Keratinocyte (primary cell): ENCODE results near the gene KCNH1. TPM values are rescaled to one million over a fixed set of nuclear protein-coding genes. Genes with fewer than 3 reads are reported as not detected.

Experiments used
- DNase-seq: peaks from one replicate; pipeline ENCODE4 v3.0.0-alpha.2; 2011; ENCODE audit warnings: low read depth, missing footprints, low spot score
- FAIRE-seq: peaks from 2 replicates; lab custom pipeline; 2011; peaks lifted over from hg19 to GRCh38; lab: Jason Lieb, UNC
- H2AFZ ChIP-seq: 2 replicates; pipeline ENCODE4 v1.6.0; 2012; ENCODE audit warnings: low read length, control low read depth, inconsistent platforms; ENCODE audit not compliant: control insufficient read depth
- H3K27ac ChIP-seq: 2 replicates; pipeline ENCODE4 v1.5.1; 2011; ENCODE audit warnings: low read length; ENCODE audit not compliant: control insufficient read depth, insufficient read depth
- H3K27me3 ChIP-seq: 3 replicates; pipeline ENCODE4 v1.6.0; 2011; ENCODE audit warnings: low read length; ENCODE audit not compliant: control insufficient read depth, insufficient read depth; ENCODE audit errors: extremely low read depth
- H3K36me3 ChIP-seq, 2 experiments: 2 replicates in 1 of 2; 3 replicates in 1 of 2; pipeline ENCODE4 v1.5.1; 2011; ENCODE audit warnings: low read length in 2 of 2, mild to moderate bottlenecking in 1 of 2; ENCODE audit not compliant: control insufficient read depth in 2 of 2, insufficient read depth in 2 of 2; ENCODE audit errors: extremely low read depth in 1 of 2
- H3K4me1 ChIP-seq: 3 replicates; pipeline ENCODE4 v1.5.1; 2011; ENCODE audit warnings: low read length; ENCODE audit not compliant: control insufficient read depth, insufficient read depth; ENCODE audit errors: extremely low read depth
- H3K4me2 ChIP-seq: 3 replicates; pipeline ENCODE4 v1.6.0; 2011; ENCODE audit warnings: low read depth, low read length; ENCODE audit not compliant: control insufficient read depth, insufficient read depth; ENCODE audit errors: extremely low read depth
- H3K4me3 ChIP-seq, 3 experiments: fragments of 200-600 bp in 1 of 3; sonication (generic) in 1 of 3; 2 replicates in 2 of 3; 3 replicates in 1 of 3; pipeline ENCODE4 v1.5.1; 2011 to 2016; ENCODE audit warnings: low read length in 3 of 3, mild to moderate bottlenecking in 3 of 3, control low read depth in 2 of 3, inconsistent platforms in 1 of 3, low read depth in 1 of 3, mixed read lengths in 1 of 3, mixed run types in 1 of 3, moderate library complexity in 1 of 3; ENCODE audit not compliant: control insufficient read depth in 2 of 3, insufficient read depth in 2 of 3; ENCODE audit errors: extremely low read depth in 1 of 3
- H3K79me2 ChIP-seq: 2 replicates; pipeline ENCODE4 v1.6.0; 2012; ENCODE audit warnings: low read length; ENCODE audit not compliant: control insufficient read depth, insufficient read depth
- H3K9ac ChIP-seq: 3 replicates; pipeline ENCODE4 v1.6.0; 2011; ENCODE audit warnings: low read length; ENCODE audit not compliant: control insufficient read depth, insufficient read depth; ENCODE audit errors: extremely low read depth
- H3K9me1 ChIP-seq: 3 replicates; pipeline ENCODE4 v1.6.0; 2011; ENCODE audit warnings: low read length; ENCODE audit not compliant: control insufficient read depth, insufficient read depth; ENCODE audit errors: extremely low read depth
- H3K9me3 ChIP-seq: 2 replicates; pipeline ENCODE4 v1.5.1; 2012; ENCODE audit warnings: low read depth, low read length; ENCODE audit not compliant: control insufficient read depth
- H4K20me1 ChIP-seq: 3 replicates; pipeline ENCODE4 v1.6.0; 2011; ENCODE audit warnings: low read length; ENCODE audit not compliant: control insufficient read depth, insufficient read depth; ENCODE audit errors: extremely low read depth
- EZH2 ChIP-seq: IDR thresholded peaks from one replicate; pipeline ENCODE4 v1.6.1; 2012; ENCODE audit warnings: inconsistent platforms, mild to moderate bottlenecking, low read length, moderate library complexity
- dilution Hi-C: fragments of 300-500 bp; cut with MboI; formaldehyde crosslinking; loops from one replicate; pipeline ENCODE4 v1.7.0; 2020; ENCODE audit warnings: low sequenced_read_pairs; ENCODE audit not compliant: extremely low pct_ligation_motif_present
- polyA plus RNA-seq, 5 experiments: library from polyadenylated mRNA; depleted of rRNA in 3 of 5; stranded (reverse) in 3 of 5; stranded (forward) in 1 of 5; unstranded in 1 of 5; fragments of >200 nt; gene quantifications; 1 replicate in 1 of 5; 2 replicates in 3 of 5; 3 replicates in 1 of 5; pipeline versions ENCODE4 v1.2.1 to v1.2.3, GENCODE V29; 2011 to 2012; ENCODE audit warnings: missing spikeins in 2 of 5, low read depth in 1 of 5, low replicate concordance in 1 of 5
- TF ChIP-seq, protein P1 (sequence below), 3 experiments: IDR thresholded peaks in 1 of 3; conservative IDR thresholded peaks in 1 of 3; optimal IDR thresholded peaks in 1 of 3; 2 replicates in 2 of 3; 3 replicates in 1 of 3; pipeline versions ENCODE3 to v1.5.1; 2011; ENCODE audit warnings: low read length in 3 of 3, mild to moderate bottlenecking in 3 of 3, moderate library complexity in 2 of 3, control low read depth in 1 of 3, inconsistent platforms in 1 of 3; ENCODE audit not compliant: insufficient read depth in 2 of 3; ENCODE audit errors: extremely low read depth in 1 of 3

KCNH1 gene
- polyA plus RNA-seq, 1 donor (not counting 4 experiments of a cell fraction or from before 2014, with no cell fraction given): not detected

- Histone ChIP-seq H4K20me1 (no peaks in the 10 kb centered on the region), H3K9me3 (no peaks in the 10 kb centered on the region), H3K36me3 (no peaks in the 10 kb centered on the region), H3K9ac (no peak overlapping the region), H3K9me1 (no peaks in the 10 kb centered on the region), H3K4me3 (no peak overlapping the region), H2AFZ (no peak overlapping the region), H3K4me1 (no peaks in the 10 kb centered on the region), H3K27ac (no peak overlapping the region), H3K4me2 (no peak overlapping the region), H3K27me3 (no peaks in the 10 kb centered on the region), H3K79me2 (no peaks in the 10 kb centered on the region)
- DNase-seq: no peak
- FAIRE-seq: no peak
- dilution Hi-C loops: no loop called here
- no peak for TF ChIP-seq EZH2
- TF ChIP-seq, protein P1, sequence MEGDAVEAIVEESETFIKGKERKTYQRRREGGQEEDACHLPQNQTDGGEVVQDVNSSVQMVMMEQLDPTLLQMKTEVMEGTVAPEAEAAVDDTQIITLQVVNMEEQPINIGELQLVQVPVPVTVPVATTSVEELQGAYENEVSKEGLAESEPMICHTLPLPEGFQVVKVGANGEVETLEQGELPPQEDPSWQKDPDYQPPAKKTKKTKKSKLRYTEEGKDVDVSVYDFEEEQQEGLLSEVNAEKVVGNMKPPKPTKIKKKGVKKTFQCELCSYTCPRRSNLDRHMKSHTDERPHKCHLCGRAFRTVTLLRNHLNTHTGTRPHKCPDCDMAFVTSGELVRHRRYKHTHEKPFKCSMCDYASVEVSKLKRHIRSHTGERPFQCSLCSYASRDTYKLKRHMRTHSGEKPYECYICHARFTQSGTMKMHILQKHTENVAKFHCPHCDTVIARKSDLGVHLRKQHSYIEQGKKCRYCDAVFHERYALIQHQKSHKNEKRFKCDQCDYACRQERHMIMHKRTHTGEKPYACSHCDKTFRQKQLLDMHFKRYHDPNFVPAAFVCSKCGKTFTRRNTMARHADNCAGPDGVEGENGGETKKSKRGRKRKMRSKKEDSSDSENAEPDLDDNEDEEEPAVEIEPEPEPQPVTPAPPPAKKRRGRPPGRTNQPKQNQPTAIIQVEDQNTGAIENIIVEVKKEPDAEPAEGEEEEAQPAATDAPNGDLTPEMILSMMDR (optimal IDR thresholded peaks at IDR 0.05 in 1 of 3, IDR thresholded peaks at IDR 0.05 in 1 of 3, conservative IDR thresholded peaks at IDR 0.05 in 1 of 3; ENCODE audit: extremely low read depth in 1 of 3, insufficient read depth in 2 of 3, low read length in 3 of 3): no peak
These were observed 217.9 kb downstream of the KCNH1 start for GRCh38 chr1:210915890-210916507.

GRCh38 chr1:210912752-210913151 is 221.2 kb downstream of the KCNH1 start:
- Histone ChIP-seq H3K4me2 (no peak overlapping the region), H3K27ac (no peak overlapping the region), H3K4me3 (no peak overlapping the region), H3K9ac (no peak overlapping the region), H3K4me1 (no peaks in the 10 kb centered on the region), H3K9me3 (no peaks in the 10 kb centered on the region), H2AFZ (no peak overlapping the region), H4K20me1 (no peaks in the 10 kb centered on the region), H3K9me1 (no peaks in the 10 kb centered on the region), H3K79me2 (no peaks in the 10 kb centered on the region), H3K36me3 (no peaks in the 10 kb centered on the region), H3K27me3 (no peaks in the 10 kb centered on the region)
- DNase-seq (no peak), FAIRE-seq (no peak)
- dilution Hi-C loops: no loop called here
- TF ChIP-seq, protein P1 (optimal IDR thresholded peaks at IDR 0.05 in 1 of 3, IDR thresholded peaks at IDR 0.05 in 1 of 3, conservative IDR thresholded peaks at IDR 0.05 in 1 of 3; ENCODE audit: extremely low read depth in 1 of 3, insufficient read depth in 2 of 3, low read length in 3 of 3): no peak
- TF ChIP-seq EZH2: no peak
